K562 (cell line): ENCODE data around the gene LDAF1. TPM values are rescaled to one million over a fixed set of nuclear protein-coding genes. Genes with fewer than 3 reads are reported as not detected.

ENCODE experiments used
- ATAC-seq: fragments of 200-7000 bp; cut with Tn5 transposase; 3 replicates; pipeline ENCODE4 v1.9.1; 2020; ENCODE audit warnings: moderate library complexity
- BruUV-seq: library from RNA; stranded (reverse); fragments of 400-500 nt; replicated peaks from 2 replicates; lab custom pipeline; 2021; lab: Mats Ljungman, UMichigan
- CTCF ChIA-PET: fragments of 300-600 bp; formaldehyde crosslinking; extraction: SDS; loops from one replicate; lab custom pipeline; 2021; ENCODE audit warnings: low intra/inter-chr PET ratio; lab: Yijun Ruan, JAX
- POLR2A ChIA-PET: fragments of 300-600, 350-650 bp; sonication (Branson Sonifier 250); formaldehyde crosslinking; extraction: SDS; loops from one replicate; lab custom pipeline; 2021; ENCODE audit warnings: antibody characterized with exemption, inconsistent platforms; lab: Yijun Ruan, JAX
- DNase-seq, 4 experiments: peaks; one replicate each; pipeline versions ENCODE4 v3.0.0 to v3.0.0-alpha.2; 2011 to 2018; ENCODE audit warnings: low spot score in 3 of 4, mixed read lengths in 3 of 4; ENCODE audit errors: extremely low read depth in 1 of 4
- FAIRE-seq: peaks from 2 replicates; lab custom pipeline; 2011; peaks lifted over from hg19 to GRCh38; lab: Jason Lieb, UNC
- H2AFZ ChIP-seq: 2 replicates; pipeline ENCODE4 v1.6.0; 2011; ENCODE audit warnings: low read depth, low read length, control low read depth, inconsistent platforms
- H3K27ac ChIP-seq: fragments of 200-600 bp; 3 replicates; pipeline ENCODE4 v1.8.0; 2011; ENCODE audit warnings: low read depth, mild to moderate bottlenecking, control low read depth, inconsistent platforms, low read length, moderate library complexity, mixed read lengths; ENCODE audit errors: extremely low read depth
- H3K27me3 ChIP-seq, 2 experiments: fragments of 300-600 bp in 1 of 2; 2 replicates in 1 of 2; 3 replicates in 1 of 2; pipeline versions ENCODE4 v1.6.0 to v1.8.0; 2011; ENCODE audit warnings: inconsistent platforms in 2 of 2, low read length in 2 of 2, mild to moderate bottlenecking in 1 of 2, mixed read lengths in 1 of 2, moderate library complexity in 1 of 2; ENCODE audit not compliant: control insufficient read depth in 2 of 2, insufficient read depth in 2 of 2
- H3K36me3 ChIP-seq: fragments of 300-600 bp; 3 replicates; pipeline ENCODE4 v1.8.0; 2011; ENCODE audit warnings: mild to moderate bottlenecking, low read length, inconsistent platforms; ENCODE audit not compliant: control insufficient read depth, insufficient read depth
- H3K4me1 ChIP-seq, 2 experiments: fragments of 200-600 bp in 1 of 2; replicated peaks in 1 of 2; 2 replicates in 1 of 2; 3 replicates in 1 of 2; pipeline versions ENCODE4 v1.5.1 to v1.8.0; 2011; ENCODE audit warnings: inconsistent platforms in 2 of 2, low read length in 2 of 2, mild to moderate bottlenecking in 1 of 2, mixed read lengths in 1 of 2, moderate library complexity in 1 of 2; ENCODE audit not compliant: control insufficient read depth in 2 of 2, insufficient read depth in 2 of 2
- H3K4me2 ChIP-seq: 2 replicates; pipeline ENCODE4 v1.6.1; 2011; ENCODE audit warnings: low read length, control low read depth, inconsistent platforms, mixed read lengths; ENCODE audit not compliant: insufficient read depth
- H3K4me3 ChIP-seq: fragments of 200-600 bp; sonication (generic), shearing (Covaris generic); 2 replicates; pipeline ENCODE4 v1.5.1; 2016; ENCODE audit warnings: control low read depth, inconsistent platforms
- H3K79me2 ChIP-seq: fragments of 200-600 bp; 3 replicates; pipeline ENCODE4 v1.8.0; 2011; ENCODE audit warnings: low read length, inconsistent platforms; ENCODE audit not compliant: control insufficient read depth, insufficient read depth
- H3K9ac ChIP-seq, 2 experiments: 2 replicates each; pipeline versions ENCODE4 v1.6.0 to v1.6.1; 2011; ENCODE audit warnings: low read depth in 2 of 2, low read length in 2 of 2, control low read depth in 1 of 2, inconsistent platforms in 1 of 2, mild to moderate bottlenecking in 1 of 2, mixed read lengths in 1 of 2; ENCODE audit not compliant: insufficient read depth in 1 of 2
- H3K9me1 ChIP-seq: one replicate; pipeline ENCODE4 v1.6.0; 2011; ENCODE audit warnings: inconsistent platforms, mild to moderate bottlenecking, low read length, moderate library complexity; ENCODE audit not compliant: control insufficient read depth, insufficient read depth
- H3K9me3 ChIP-seq: replicated peaks from 2 replicates; pipeline ENCODE4 v1.5.1; 2011; ENCODE audit warnings: low read depth, low read length, inconsistent platforms; ENCODE audit not compliant: control insufficient read depth, insufficient read depth
- H4K20me1 ChIP-seq: replicated peaks from 2 replicates; pipeline ENCODE4 v1.6.1; 2011; ENCODE audit warnings: low read length, inconsistent platforms, mixed read lengths; ENCODE audit not compliant: control insufficient read depth, insufficient read depth
- ATF7 ChIP-seq: fragments of 450-650 bp; IDR thresholded peaks from 2 replicates; pipeline ENCODE4 v1.7.1; 2014; ENCODE audit warnings: mild to moderate bottlenecking, moderate library complexity
- BCL6 ChIP-seq: fragments of 250-450 bp; sonication (Bioruptor Pico); IDR thresholded peaks from 2 replicates; pipeline ENCODE4 v1.4.0; 2020
- ESRRA ChIP-seq: fragments of 450-650 bp; IDR thresholded peaks from 2 replicates; pipeline ENCODE4 v1.6.1; 2014; ENCODE audit warnings: low read depth, mild to moderate bottlenecking, moderate library complexity, borderline replicate concordance
- MGA ChIP-seq: fragments of 450-650 bp; IDR thresholded peaks from 2 replicates; pipeline ENCODE4 v1.6.1; 2016; ENCODE audit warnings: mild to moderate bottlenecking, moderate library complexity
- POLR3A ChIP-seq: IDR thresholded peaks from 2 replicates; pipeline ENCODE4 v1.6.1; 2011; ENCODE audit warnings: borderline replicate concordance, mild to moderate bottlenecking, moderate library complexity; ENCODE audit not compliant: insufficient read length, insufficient read depth; ENCODE audit errors: extremely low read depth
- WGBS: fragments of 100-300 bp; shearing (Covaris generic); methylation state at CpG from one replicate; pipeline ENCODE4 v1.1.6; 2016; ENCODE audit warnings: low coverage, mixed read lengths; ENCODE audit not compliant: insufficient coverage; ENCODE audit errors: missing lambda C conversion rate; 5-methylcytosine and 5-hydroxymethylcytosine counted together
- in situ Hi-C: fragments of 300-500 bp; cut with MboI; formaldehyde crosslinking; loops from 4 replicates; pipeline ENCODE4 v1.15.0; 2018; ENCODE audit warnings: inconsistent platforms, mixed read lengths
- intact Hi-C: fragments of 100-400 bp; cut with micrococcal nuclease; formaldehyde crosslinking; loops from 2 replicates; pipeline ENCODE4 v1.14.2; 2022
- polyA plus RNA-seq, 8 experiments: library from polyadenylated mRNA; depleted of rRNA in 4 of 8; stranded (reverse) in 5 of 8; unstranded in 3 of 8; fragments of >200 nt; fragmentation: Nextera tagmentation in 2 of 8; fragmentation: Illumina TruSeq in 1 of 8; extraction: Ambion mirVana in 2 of 8; extraction: Trizol in 1 of 8; gene quantifications; 2 replicates each; pipeline versions ENCODE4 v1.2.1 to v1.2.3, GENCODE V29; 2011 to 2014; ENCODE audit warnings: inconsistent platforms in 1 of 8, missing spikeins in 1 of 8
- total RNA-seq, 7 experiments: library from RNA; depleted of rRNA in 6 of 7; stranded (reverse); fragments of >200 nt in 6 of 7; fragmentation: Illumina TruSeq in 2 of 7; extraction: Trizol in 2 of 7; gene quantifications; 2 replicates each; pipeline versions ENCODE4 v1.2.1 to v1.2.3, GENCODE V29; 2011 to 2021; ENCODE audit warnings: low replicate concordance in 1 of 7
- TF ChIP-seq, protein P1 (sequence below), 2 experiments: fragments of 450-650 bp; IDR thresholded peaks; 2 replicates each; pipeline ENCODE4 v1.6.1; 2018; ENCODE audit warnings: mild to moderate bottlenecking in 2 of 2, low read depth in 1 of 2; ENCODE audit not compliant: partially characterized antibody in 2 of 2

The LDAF1 gene
- total and polyA plus RNA-seq, 9 of the 15 experiments (the other 6 are each of a cell fraction or from before 2014, with no cell fraction given) = 7.0 to 20.1 (median 12.5) TPM

- Histone ChIP-seq H2AFZ (no peak overlapping the region), H3K79me2 (no peaks in the 10 kb centered on the region), H3K27ac (no peak overlapping the region), H3K4me3 (no peak overlapping the region), H3K9ac (no peak overlapping the region), H3K4me1 (peaks cover 5 to 8% of the 10 kb centered on the region in 2 experiments; a peak in 3 of 5 replicates), H3K9me1 (no peaks in the 10 kb centered on the region), H4K20me1 (peaks cover 3% of the 10 kb centered on the region; the same call in 1 of the 2 replicates), H3K27me3 (no peaks in the 10 kb centered on the region), H3K4me2 (no peak overlapping the region), H3K9me3 (0 out of 2 replicates have a peak, but pooled peaks cover 3% of the 10 kb centered on the region), H3K36me3 (no peaks in the 10 kb centered on the region; the same call in 1 of the 3 replicates)
- POLR2A ChIA-PET = interaction anchor here (0.6 to 1.1 kb wide), 4 partner anchors 8 to 120 kb away, joined by 3 to 4 read pairs (median 3); no protein-coding TSS in a partner anchor
- in situ Hi-C loops = loop anchor here (5.0 to 10.0 kb wide), 2 partner anchors 111 to 1508 kb away; no protein-coding TSS in a partner anchor
- ATAC-seq (no peak), DNase-seq (no peak), FAIRE-seq (no peak)
- CTCF ChIA-PET = no interaction called here
- BruUV-seq = no TSS peak
- intact Hi-C loops = loop anchor here (10.0 kb wide), 1 partner anchor 1138 kb away; no protein-coding TSS in a partner anchor
- 39% methylated on average over 4 of the region's 4 CpGs for WGBS
- TF ChIP-seq, protein P1, sequence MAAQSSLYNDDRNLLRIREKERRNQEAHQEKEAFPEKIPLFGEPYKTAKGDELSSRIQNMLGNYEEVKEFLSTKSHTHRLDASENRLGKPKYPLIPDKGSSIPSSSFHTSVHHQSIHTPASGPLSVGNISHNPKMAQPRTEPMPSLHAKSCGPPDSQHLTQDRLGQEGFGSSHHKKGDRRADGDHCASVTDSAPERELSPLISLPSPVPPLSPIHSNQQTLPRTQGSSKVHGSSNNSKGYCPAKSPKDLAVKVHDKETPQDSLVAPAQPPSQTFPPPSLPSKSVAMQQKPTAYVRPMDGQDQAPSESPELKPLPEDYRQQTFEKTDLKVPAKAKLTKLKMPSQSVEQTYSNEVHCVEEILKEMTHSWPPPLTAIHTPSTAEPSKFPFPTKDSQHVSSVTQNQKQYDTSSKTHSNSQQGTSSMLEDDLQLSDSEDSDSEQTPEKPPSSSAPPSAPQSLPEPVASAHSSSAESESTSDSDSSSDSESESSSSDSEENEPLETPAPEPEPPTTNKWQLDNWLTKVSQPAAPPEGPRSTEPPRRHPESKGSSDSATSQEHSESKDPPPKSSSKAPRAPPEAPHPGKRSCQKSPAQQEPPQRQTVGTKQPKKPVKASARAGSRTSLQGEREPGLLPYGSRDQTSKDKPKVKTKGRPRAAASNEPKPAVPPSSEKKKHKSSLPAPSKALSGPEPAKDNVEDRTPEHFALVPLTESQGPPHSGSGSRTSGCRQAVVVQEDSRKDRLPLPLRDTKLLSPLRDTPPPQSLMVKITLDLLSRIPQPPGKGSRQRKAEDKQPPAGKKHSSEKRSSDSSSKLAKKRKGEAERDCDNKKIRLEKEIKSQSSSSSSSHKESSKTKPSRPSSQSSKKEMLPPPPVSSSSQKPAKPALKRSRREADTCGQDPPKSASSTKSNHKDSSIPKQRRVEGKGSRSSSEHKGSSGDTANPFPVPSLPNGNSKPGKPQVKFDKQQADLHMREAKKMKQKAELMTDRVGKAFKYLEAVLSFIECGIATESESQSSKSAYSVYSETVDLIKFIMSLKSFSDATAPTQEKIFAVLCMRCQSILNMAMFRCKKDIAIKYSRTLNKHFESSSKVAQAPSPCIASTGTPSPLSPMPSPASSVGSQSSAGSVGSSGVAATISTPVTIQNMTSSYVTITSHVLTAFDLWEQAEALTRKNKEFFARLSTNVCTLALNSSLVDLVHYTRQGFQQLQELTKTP (IDR thresholded peaks at IDR 0.05; ENCODE audit: low read depth in 1 of 2, partially characterized antibody in 2 of 2) = no peak
- TF ChIP-seq POLR3A (no peak), ATF7 (no peak), MGA (no peak), ESRRA (no peak), BCL6 (CRISPR knock-in tag) (no peak)
Measured at GRCh38 chr16:21186326-21186691, 27.8 kb downstream of the LDAF1 start.
